CD4-positive, alpha-beta T cell (primary cell): ENCODE measurements around the gene EPS8L3. TPM values are rescaled to one million over a fixed set of nuclear protein-coding genes. Genes with fewer than 3 reads are reported as not detected.
A peak's percentile ranks its signal among the peaks of the same experiment; 100 is the strongest.

Experiments
- ATAC-seq: fragments of 200-7000 bp; cut with Tn5 transposase; one replicate; pipeline ENCODE4 v1.10.0; 2022; ENCODE audit warnings: mild to moderate bottlenecking; ENCODE audit not compliant: poor library complexity
- CTCF ChIA-PET: fragments of 350-600 bp; sonication (Branson Sonifier 250); formaldehyde crosslinking; loops from one replicate; lab custom pipeline; 2021; ENCODE audit warnings: antibody characterized with exemption, inconsistent platforms; lab: Charles Lee
- POLR2A ChIA-PET: fragments of 350-600 bp; sonication (Branson Sonifier 250); formaldehyde crosslinking; loops from one replicate; lab custom pipeline; 2021; ENCODE audit warnings: antibody characterized with exemption, inconsistent platforms; lab: Charles Lee
- DNase-seq, 14 experiments: peaks; one replicate each; pipeline ENCODE4 v3.0.0-alpha.2; 2013 to 2020; ENCODE audit warnings: mixed read lengths in 2 of 14
- H3K27ac ChIP-seq, 2 donors: one replicate each; pipeline versions ENCODE4 v1.5.1 to v1.7.0; 2013; ENCODE audit warnings: low read length in 2 of 2, low read depth in 1 of 2, mild to moderate bottlenecking in 1 of 2
- H3K27me3 ChIP-seq, 2 experiments: 1 replicate in 1 of 2; 2 replicates in 1 of 2; pipeline versions ENCODE4 v1.6.1 to v1.7.0; 2013; ENCODE audit warnings: low read length in 2 of 2, control low read depth in 1 of 2, mild to moderate bottlenecking in 1 of 2, moderate library complexity in 1 of 2; ENCODE audit not compliant: insufficient read depth in 2 of 2, control insufficient read depth in 1 of 2
- H3K36me3 ChIP-seq: one replicate; pipeline ENCODE4 v1.6.1; 2013; ENCODE audit warnings: low read length, control low read depth; ENCODE audit not compliant: insufficient read depth
- H3K4me1 ChIP-seq: one replicate; pipeline ENCODE4 v1.6.1; 2013; ENCODE audit warnings: low read length, control low read depth; ENCODE audit not compliant: insufficient read depth
- H3K4me3 ChIP-seq: one replicate; pipeline ENCODE4 v1.5.1; 2013; ENCODE audit warnings: mild to moderate bottlenecking, low read length, moderate library complexity
- H3K9me3 ChIP-seq, 2 experiments: 1 replicate in 1 of 2; 2 replicates in 1 of 2; pipeline versions ENCODE4 v1.6.1 to v1.7.0; 2013; ENCODE audit warnings: low read length in 2 of 2, mild to moderate bottlenecking in 2 of 2, control low read depth in 1 of 2, moderate library complexity in 1 of 2; ENCODE audit not compliant: control insufficient read depth in 1 of 2, insufficient read depth in 1 of 2
- H3K27ac Mint-ChIP-seq: one replicate; pipeline ENCODE4 v1.8.0; 2020; ENCODE audit warnings: mixed read lengths
- H3K27me3 Mint-ChIP-seq: one replicate; pipeline ENCODE4 v1.8.0; 2021; ENCODE audit warnings: mixed read lengths
- H3K36me3 Mint-ChIP-seq: one replicate; pipeline ENCODE4 v1.8.0; 2021; ENCODE audit warnings: low read depth, mixed read lengths
- H3K4me1 Mint-ChIP-seq: one replicate; pipeline ENCODE4 v1.8.0; 2021; ENCODE audit warnings: low read depth, mixed read lengths
- H3K4me3 Mint-ChIP-seq: one replicate; pipeline ENCODE4 v1.8.0; 2020; ENCODE audit warnings: mild to moderate bottlenecking, mixed read lengths
- H3K9me3 Mint-ChIP-seq: one replicate; pipeline ENCODE4 v1.8.0; 2020; ENCODE audit warnings: mixed read lengths
- CTCF ChIP-seq: fragments of 200-600 bp; IDR thresholded peaks from one replicate; pipeline ENCODE4 v1.8.0; 2022; ENCODE audit warnings: antibody characterized with exemption, mild to moderate bottlenecking
- intact Hi-C, 2 experiments: fragments of 100-400 bp; cut with DNase I in 1 of 2; cut with micrococcal nuclease in 1 of 2; formaldehyde crosslinking; loops; one replicate each; pipeline versions ENCODE4 v1.15.1 to v1.9.0; 2023 to 2025; cut with DNase I, micrococcal nuclease
- total RNA-seq, 174 experiments: library from RNA in 2 of 174; stranded (reverse) in 2 of 174; gene quantifications; one replicate each; pipeline ENCODE4 v1.2.3 and lab custom pipeline; 2021 to 2026

Gene EPS8L3
- total RNA-seq, 2 experiments from 2014 or later: not detected

- Mint-ChIP-seq H3K4me1 (peaks cover 69% of the 10 kb centered on the region), H3K9me3 (no peaks in the 10 kb centered on the region), H3K27me3 (no peaks in the 10 kb centered on the region), H3K27ac (peak overlapping the region; percentile 36), H3K4me3 (no peak overlapping the region), H3K36me3 (no peaks in the 10 kb centered on the region)
- POLR2A ChIA-PET: interaction anchor here (0.6 to 2.0 kb wide), 2 partner anchors 15 to 870 kb away, joined by 3 to 6 read pairs; no protein-coding TSS in a partner anchor
- DNase-seq (peak in 1 of 14 experiments; percentile 14), ATAC-seq (no peak)
- Histone ChIP-seq H3K4me1 (peaks cover 80% of the 10 kb centered on the region), H3K27me3 (no peaks in the 10 kb centered on the region), H3K9me3 (no peaks in the 10 kb centered on the region), H3K4me3 (no peak overlapping the region), H3K36me3 (no peaks in the 10 kb centered on the region), H3K27ac (no peak overlapping the region)
- CTCF ChIA-PET: interaction anchor here (1.9 kb wide), 1 partner anchor 179 kb away, joined by 5 read pairs; the partner anchor contains the start of gene AHCYL1
- TF ChIP-seq CTCF: no peak
- intact Hi-C loops: no loop called here
These were observed 41.9 kb upstream of the EPS8L3 start for GRCh38 chr1:109805486-109806165.

- no peak for TF ChIP-seq CTCF
- Histone ChIP-seq H3K27me3 (no peaks in the 10 kb centered on the region), H3K9me3 (no peaks in the 10 kb centered on the region), H3K27ac (no peak overlapping the region), H3K36me3 (no peaks in the 10 kb centered on the region), H3K4me1 (peaks cover 82% of the 10 kb centered on the region), H3K4me3 (no peak overlapping the region)
- Mint-ChIP-seq H3K4me3 (no peak overlapping the region), H3K9me3 (no peaks in the 10 kb centered on the region), H3K27me3 (no peaks in the 10 kb centered on the region), H3K36me3 (no peaks in the 10 kb centered on the region), H3K27ac (peak overlapping the region; percentile 83), H3K4me1 (peaks cover 77% of the 10 kb centered on the region)
- ATAC-seq: no peak
- intact Hi-C loops: loop anchor here in 1 of 2 experiments (5.0 kb wide), 1 partner anchor 108 kb away; the partner anchor contains the start of gene CSF1
- DNase-seq: peak in 1 of 14 experiments; percentile 11
- ChIA-PET CTCF (interaction anchor here (1.9 kb wide), 1 partner anchor 179 kb away, joined by 5 read pairs; the partner anchor contains the start of gene AHCYL1), POLR2A (interaction anchor here (1.5 kb wide), 1 partner anchor 27 kb away, joined by 3 read pairs; no protein-coding TSS in a partner anchor)
These were observed 40.9 kb upstream of the EPS8L3 start for GRCh38 chr1:109804660-109805059.

GRCh38 chr1:109803901-109804331 lies 40.2 kb upstream of the EPS8L3 start:
- ATAC-seq (no peak), DNase-seq (peak in 2 of 14 experiments; percentile 18 to 30)
- Mint-ChIP-seq H3K9me3 (no peaks in the 10 kb centered on the region), H3K27me3 (no peaks in the 10 kb centered on the region), H3K36me3 (no peaks in the 10 kb centered on the region), H3K27ac (peak overlapping the region; percentile 83), H3K4me3 (peak overlapping the region; percentile 64), H3K4me1 (peaks cover 83% of the 10 kb centered on the region)
- Histone ChIP-seq H3K36me3 (no peaks in the 10 kb centered on the region), H3K9me3 (no peaks in the 10 kb centered on the region), H3K27ac (peak overlapping the region in 1 of 2 donors; percentile 80), H3K4me3 (no peak overlapping the region), H3K27me3 (no peaks in the 10 kb centered on the region), H3K4me1 (peaks cover 89% of the 10 kb centered on the region)
- intact Hi-C loops: loop anchor here in 1 of 2 experiments (5.0 kb wide), 1 partner anchor 108 kb away; the partner anchor contains the start of gene CSF1
- no peak for TF ChIP-seq CTCF
- ChIA-PET CTCF (no interaction called here), POLR2A (interaction anchor here (1.5 kb wide), 1 partner anchor 26 kb away, joined by 3 read pairs; no protein-coding TSS in a partner anchor)
